ENCODE results near the gene KDM7A. TPM values are rescaled to one million over a fixed set of nuclear protein-coding genes. Genes with fewer than 3 reads are reported as not detected.

KDM7A gene
- total and polyA plus RNA-seq, 9 of the 15 experiments (the other 6 are each of a cell fraction or from before 2014, with no cell fraction given): 0.90 to 8.4 (median 7.0) TPM

DNA sequence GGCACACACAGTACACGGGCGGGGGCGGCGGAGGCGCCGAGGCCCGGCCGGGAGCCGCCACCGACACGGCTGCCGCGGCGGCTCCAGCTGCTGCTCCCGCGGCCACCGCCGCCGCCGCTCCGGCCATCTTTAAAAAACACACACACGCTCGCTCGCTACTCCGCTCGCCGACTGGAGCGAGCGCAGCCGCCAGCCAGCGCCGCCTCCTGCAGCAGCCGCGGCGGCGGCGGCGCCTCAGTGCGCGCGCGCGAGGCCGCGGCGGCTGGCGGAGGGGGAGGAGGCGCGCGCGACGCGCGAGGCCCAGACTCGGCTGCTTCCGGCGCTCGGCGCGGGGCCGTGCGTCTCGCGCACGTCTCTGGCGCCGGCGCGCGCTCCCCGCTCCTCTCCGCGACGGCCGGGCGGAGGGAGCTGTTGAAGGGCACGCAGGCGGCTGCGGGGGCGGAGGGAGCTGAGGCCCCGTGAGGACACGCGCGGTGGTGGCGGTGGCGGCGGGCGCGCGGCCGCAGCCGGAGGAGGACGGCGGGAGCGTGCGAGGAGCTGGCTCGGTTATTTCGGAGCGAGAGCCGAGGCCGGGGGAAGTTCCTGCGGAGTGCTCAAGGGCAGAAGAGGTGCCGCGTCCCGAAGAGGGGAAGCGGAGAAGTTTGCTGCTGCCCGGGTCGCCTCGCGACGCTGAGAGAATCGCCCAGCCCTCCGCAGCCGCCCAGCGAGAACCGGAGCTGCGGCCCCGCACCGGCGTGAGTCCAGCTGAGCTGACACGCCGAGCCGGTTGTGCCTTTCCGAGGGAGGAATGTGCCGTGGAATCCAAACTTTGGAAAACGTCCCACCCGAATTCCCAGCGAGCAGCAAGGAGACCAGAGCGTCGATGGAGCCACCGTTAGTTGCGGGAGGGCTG lies at the start of gene KDM7A (continued):
- TF ChIP-seq FOXP4 (CRISPR knock-in tag; IDR thresholded peaks at IDR 0.05; ENCODE audit: borderline replicate concordance): no peak; the same call in 1 of the 2 replicates
- no peak for TF ChIP-seq SP2 (IDR thresholded peaks at IDR 0.05; ENCODE audit: extremely low read depth, low read depth, low read length, poor library complexity, severe bottlenecking)
- peak; percentile 89 for TF ChIP-seq E2F3 (CRISPR knock-in tag; IDR thresholded peaks at IDR 0.05)
- TF ChIP-seq SNRNP70 (optimal IDR thresholded peaks at IDR 0.05; ENCODE audit: low read depth, low read length): no peak
- peak; percentile 66 for TF ChIP-seq U2AF1 (optimal IDR thresholded peaks at IDR 0.05; ENCODE audit: low read depth, low read length)
- TF ChIP-seq RBM25 (IDR thresholded peaks at IDR 0.05; ENCODE audit: low read depth, low read length, severe bottlenecking): peak; percentile 21
- TF ChIP-seq BRD9 (IDR thresholded peaks at IDR 0.05; ENCODE audit: low read depth, partially characterized antibody): no peak
- TF ChIP-seq RFX7 (CRISPR knock-in tag; IDR thresholded peaks at IDR 0.05): no peak
- peak; percentile 78; the same call in 1 of the 2 replicates for TF ChIP-seq CREB3 (tag; conservative IDR thresholded peaks at IDR 0.05; ENCODE audit: low read depth)
- TF ChIP-seq HIVEP1 (CRISPR knock-in tag; IDR thresholded peaks at IDR 0.05): no peak
- no peak for TF ChIP-seq ZNF79 (CRISPR knock-in tag; IDR thresholded peaks at IDR 0.05; ENCODE audit: low read depth)
- TF ChIP-seq, protein P1, sequence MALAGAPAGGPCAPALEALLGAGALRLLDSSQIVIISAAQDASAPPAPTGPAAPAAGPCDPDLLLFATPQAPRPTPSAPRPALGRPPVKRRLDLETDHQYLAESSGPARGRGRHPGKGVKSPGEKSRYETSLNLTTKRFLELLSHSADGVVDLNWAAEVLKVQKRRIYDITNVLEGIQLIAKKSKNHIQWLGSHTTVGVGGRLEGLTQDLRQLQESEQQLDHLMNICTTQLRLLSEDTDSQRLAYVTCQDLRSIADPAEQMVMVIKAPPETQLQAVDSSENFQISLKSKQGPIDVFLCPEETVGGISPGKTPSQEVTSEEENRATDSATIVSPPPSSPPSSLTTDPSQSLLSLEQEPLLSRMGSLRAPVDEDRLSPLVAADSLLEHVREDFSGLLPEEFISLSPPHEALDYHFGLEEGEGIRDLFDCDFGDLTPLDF (CRISPR knock-in tag; IDR thresholded peaks at IDR 0.05): peak; percentile 50; the same call in 1 of the 2 replicates
- TF ChIP-seq PPARD (CRISPR knock-in tag; IDR thresholded peaks at IDR 0.05): no peak
- no peak for TF ChIP-seq RERE (CRISPR knock-in tag; IDR thresholded peaks at IDR 0.05; ENCODE audit: borderline replicate concordance)
- peak; percentile 58; the same call in 1 of the 2 replicates for TF ChIP-seq FOSL1 (tag; conservative IDR thresholded peaks at IDR 0.05)

Data from K562 (cell line).